ENCODE results near the gene CHST8. TPM values are rescaled to one million over a fixed set of nuclear protein-coding genes. Genes with fewer than 3 reads are reported as not detected.

Gene CHST8
- total RNA-seq, 1 experiment from 2014 or later, result not detected

- Histone ChIP-seq H3K9me3 (peaks cover 6% of the 10 kb centered on the region), H3K4me1 (no peaks in the 10 kb centered on the region), H3K27me3 (replicated peaks; ENCODE audit: control insufficient read depth, insufficient read depth, low read length) (no peaks in the 10 kb centered on the region), H3K36me3 (ENCODE audit: control insufficient read depth, insufficient read depth, low read length) (no peaks in the 10 kb centered on the region), H3K4me3 (ENCODE audit: low read depth, low read length) (no peak overlapping the region)
- ChIA-PET CTCF (no interaction called here), POLR2A (no interaction called here)
- intact Hi-C loops (cut with micrococcal nuclease; ENCODE audit: unreplicated experiment), result no loop called here
- TF ChIP-seq, protein P1, sequence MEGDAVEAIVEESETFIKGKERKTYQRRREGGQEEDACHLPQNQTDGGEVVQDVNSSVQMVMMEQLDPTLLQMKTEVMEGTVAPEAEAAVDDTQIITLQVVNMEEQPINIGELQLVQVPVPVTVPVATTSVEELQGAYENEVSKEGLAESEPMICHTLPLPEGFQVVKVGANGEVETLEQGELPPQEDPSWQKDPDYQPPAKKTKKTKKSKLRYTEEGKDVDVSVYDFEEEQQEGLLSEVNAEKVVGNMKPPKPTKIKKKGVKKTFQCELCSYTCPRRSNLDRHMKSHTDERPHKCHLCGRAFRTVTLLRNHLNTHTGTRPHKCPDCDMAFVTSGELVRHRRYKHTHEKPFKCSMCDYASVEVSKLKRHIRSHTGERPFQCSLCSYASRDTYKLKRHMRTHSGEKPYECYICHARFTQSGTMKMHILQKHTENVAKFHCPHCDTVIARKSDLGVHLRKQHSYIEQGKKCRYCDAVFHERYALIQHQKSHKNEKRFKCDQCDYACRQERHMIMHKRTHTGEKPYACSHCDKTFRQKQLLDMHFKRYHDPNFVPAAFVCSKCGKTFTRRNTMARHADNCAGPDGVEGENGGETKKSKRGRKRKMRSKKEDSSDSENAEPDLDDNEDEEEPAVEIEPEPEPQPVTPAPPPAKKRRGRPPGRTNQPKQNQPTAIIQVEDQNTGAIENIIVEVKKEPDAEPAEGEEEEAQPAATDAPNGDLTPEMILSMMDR (IDR thresholded peaks at IDR 0.05; ENCODE audit: insufficient read depth in 1 of 2, low read depth in 1 of 2, low read length in 1 of 2, severe bottlenecking in 1 of 2, unreplicated experiment in 1 of 2), result no peak
- H3K36me3 Mint-ChIP-seq (ENCODE audit: insufficient read depth, unreplicated experiment), result no peaks in the 10 kb centered on the region
- peaks cover 6% of the 10 kb centered on the region for H3K27me3 Mint-ChIP-seq (ENCODE audit: insufficient read depth, unreplicated experiment)
- no peak overlapping the region for H3K4me3 Mint-ChIP-seq (ENCODE audit: unreplicated experiment)
- DNase-seq, result no peak
- H3K9me3 Mint-ChIP-seq (ENCODE audit: unreplicated experiment), result peaks cover 14% of the 10 kb centered on the region
- no peaks in the 10 kb centered on the region for H3K4me1 Mint-ChIP-seq (ENCODE audit: low read depth, unreplicated experiment)
- no TSS peak for BruUV-seq (replicated peaks)
- H3K27ac Mint-ChIP-seq (ENCODE audit: unreplicated experiment), result no peak overlapping the region
These were observed 43.1 kb upstream of the CHST8 start for GRCh38 chr19:33578697-33579096.

GRCh38 chr19:33580026-33580644 lies 41.6 kb upstream of the CHST8 start:
- no peak overlapping the region for H3K27ac Mint-ChIP-seq (ENCODE audit: unreplicated experiment)
- H3K4me1 Mint-ChIP-seq (ENCODE audit: low read depth, unreplicated experiment), result no peaks in the 10 kb centered on the region
- intact Hi-C loops (cut with micrococcal nuclease; ENCODE audit: unreplicated experiment), result no loop called here
- no peaks in the 10 kb centered on the region for H3K9me3 ChIP-seq
- no peaks in the 10 kb centered on the region for H3K36me3 Mint-ChIP-seq (ENCODE audit: insufficient read depth, unreplicated experiment)
- no peaks in the 10 kb centered on the region for H3K36me3 ChIP-seq (ENCODE audit: control insufficient read depth, insufficient read depth, low read length)
- peaks cover 6% of the 10 kb centered on the region for H3K27me3 Mint-ChIP-seq (ENCODE audit: insufficient read depth, unreplicated experiment)
- no peaks in the 10 kb centered on the region for H3K27me3 ChIP-seq (replicated peaks; ENCODE audit: control insufficient read depth, insufficient read depth, low read length)
- CTCF ChIA-PET, result interaction anchor here (0.6 kb wide), 1 partner anchor 427 kb away, joined by 3 read pairs; no protein-coding TSS in a partner anchor
- BruUV-seq (replicated peaks), result no TSS peak
- no peak for DNase-seq
- no peak overlapping the region for H3K4me3 Mint-ChIP-seq (ENCODE audit: unreplicated experiment)
- POLR2A ChIA-PET, result no interaction called here
- no peak overlapping the region for H3K4me3 ChIP-seq (ENCODE audit: low read depth, low read length)
- H3K4me1 ChIP-seq, result no peaks in the 10 kb centered on the region
- no peaks in the 10 kb centered on the region for H3K9me3 Mint-ChIP-seq (ENCODE audit: unreplicated experiment)
- TF ChIP-seq, protein P1 (IDR thresholded peaks at IDR 0.05; ENCODE audit: insufficient read depth in 1 of 2, low read depth in 1 of 2, low read length in 1 of 2, severe bottlenecking in 1 of 2, unreplicated experiment in 1 of 2), result no peak

- ChIA-PET POLR2A (no interaction called here), CTCF (interaction anchor here (0.6 kb wide), 1 partner anchor 427 kb away, joined by 3 read pairs; no protein-coding TSS in a partner anchor)
- DNase-seq, result no peak
- no TSS peak for BruUV-seq (replicated peaks)
- H3K4me3 ChIP-seq (ENCODE audit: low read depth, low read length), result no peak overlapping the region
- no peaks in the 10 kb centered on the region for H3K36me3 ChIP-seq (ENCODE audit: control insufficient read depth, insufficient read depth, low read length)
- no peaks in the 10 kb centered on the region for H3K9me3 ChIP-seq
- no peaks in the 10 kb centered on the region for H3K27me3 ChIP-seq (replicated peaks; ENCODE audit: control insufficient read depth, insufficient read depth, low read length)
- H3K4me1 ChIP-seq, result no peaks in the 10 kb centered on the region
- intact Hi-C loops (cut with micrococcal nuclease; ENCODE audit: unreplicated experiment), result no loop called here
- Mint-ChIP-seq H3K9me3 (ENCODE audit: unreplicated experiment) (no peaks in the 10 kb centered on the region), H3K4me1 (ENCODE audit: low read depth, unreplicated experiment) (no peaks in the 10 kb centered on the region), H3K27me3 (ENCODE audit: insufficient read depth, unreplicated experiment) (peaks cover 6% of the 10 kb centered on the region), H3K27ac (ENCODE audit: unreplicated experiment) (no peak overlapping the region), H3K36me3 (ENCODE audit: insufficient read depth, unreplicated experiment) (no peaks in the 10 kb centered on the region), H3K4me3 (ENCODE audit: unreplicated experiment) (no peak overlapping the region)
- TF ChIP-seq, protein P1 (IDR thresholded peaks at IDR 0.05; ENCODE audit: insufficient read depth in 1 of 2, low read depth in 1 of 2, low read length in 1 of 2, severe bottlenecking in 1 of 2, unreplicated experiment in 1 of 2), result no peak
These were observed 41.1 kb upstream of the CHST8 start for GRCh38 chr19:33580645-33581037.

Data from Caco-2 (cell line).